Neutrophil (primary cell): ENCODE measurements around the gene LAMTOR4.

Source experiments
- H3K27ac ChIP-seq: fragments of 200-600 bp; sonication (generic); 2 replicates; pipeline ENCODE4 v1.5.1; 2016; ENCODE audit warnings: mild to moderate bottlenecking, moderate library complexity
- H3K27me3 ChIP-seq: fragments of 200-600 bp; sonication (generic); 2 replicates; pipeline ENCODE4 v1.6.0; 2016; ENCODE audit warnings: mild to moderate bottlenecking
- H3K36me3 ChIP-seq: fragments of 200-600 bp; sonication (generic); 2 replicates; pipeline ENCODE4 v1.5.1; 2017
- H3K4me1 ChIP-seq, 2 experiments: fragments of 200-600 bp in 1 of 2; sonication (generic) in 1 of 2; 1 replicate in 1 of 2; 2 replicates in 1 of 2; pipeline versions ENCODE4 v1.5.1 to v1.6.1; 2013 to 2016; ENCODE audit warnings: low read depth in 1 of 2, low read length in 1 of 2, mild to moderate bottlenecking in 1 of 2, moderate library complexity in 1 of 2; ENCODE audit not compliant: control insufficient read depth in 1 of 2, insufficient read depth in 1 of 2
- H3K4me3 ChIP-seq, 2 experiments: fragments of 200-600 bp in 1 of 2; sonication (generic) in 1 of 2; 1 replicate in 1 of 2; 2 replicates in 1 of 2; pipeline ENCODE4 v1.5.1; 2013 to 2016; ENCODE audit warnings: low read depth in 1 of 2, low read length in 1 of 2, mild to moderate bottlenecking in 1 of 2, moderate library complexity in 1 of 2
- H3K9me3 ChIP-seq: fragments of 200-600 bp; sonication (generic); 2 replicates; pipeline ENCODE4 v1.5.1; 2016
- TF ChIP-seq, protein P1 (sequence below): fragments of 200-600 bp; sonication (generic); IDR thresholded peaks from 2 replicates; pipeline ENCODE4 v1.5.1; 2016; ENCODE audit warnings: antibody characterized with exemption

Gene LAMTOR4

DNA sequence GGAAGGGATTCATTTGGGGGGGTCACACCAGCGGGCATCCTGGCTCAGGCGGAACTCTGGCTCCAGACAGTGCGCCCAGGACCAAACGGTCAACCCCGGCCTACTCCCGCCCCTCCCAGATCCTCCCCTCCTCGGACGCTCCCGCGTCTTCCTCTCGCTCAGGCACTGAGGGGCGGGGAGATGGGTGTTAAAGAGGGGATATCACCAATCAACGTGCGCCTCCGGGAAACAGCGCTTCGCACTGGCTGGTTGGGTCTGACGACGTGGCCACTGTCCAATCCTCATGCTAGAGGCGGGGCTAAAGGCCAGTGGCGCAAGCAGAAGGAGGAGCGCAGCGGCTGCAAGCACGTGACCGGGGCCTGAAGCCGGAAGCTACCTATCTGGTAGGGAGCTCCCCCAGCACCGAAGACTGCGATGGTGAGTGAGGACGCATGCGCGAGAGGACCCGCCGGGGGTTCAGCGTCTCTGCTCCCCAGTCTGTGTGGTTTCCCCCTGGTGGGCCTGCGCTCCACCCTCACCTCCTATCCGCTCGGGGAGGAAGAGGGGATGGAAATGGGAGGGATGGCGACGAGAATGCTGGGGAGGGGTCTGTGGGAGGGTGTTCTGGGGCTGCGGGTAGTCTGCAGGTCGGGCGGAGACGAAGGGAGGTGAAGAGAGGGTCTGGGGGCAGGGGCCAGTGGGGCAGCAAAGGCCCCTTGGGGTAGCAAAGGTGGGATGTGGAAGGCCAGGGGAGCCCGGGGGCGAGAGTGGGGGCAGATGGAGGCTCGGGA lies at the start of gene LAMTOR4:
TSS of gene LAMTOR4 (plus strand) at position 360 of the 770 bp plus-strand sequence. CDS start at position 415, 55 bp downstream.
- H3K4me3 ChIP-seq, result peak within 1 kb of the TSS; percentile 97 to 99
- no peaks in the 10 kb centered on the region for H3K27me3 ChIP-seq
- TF ChIP-seq, protein P1, sequence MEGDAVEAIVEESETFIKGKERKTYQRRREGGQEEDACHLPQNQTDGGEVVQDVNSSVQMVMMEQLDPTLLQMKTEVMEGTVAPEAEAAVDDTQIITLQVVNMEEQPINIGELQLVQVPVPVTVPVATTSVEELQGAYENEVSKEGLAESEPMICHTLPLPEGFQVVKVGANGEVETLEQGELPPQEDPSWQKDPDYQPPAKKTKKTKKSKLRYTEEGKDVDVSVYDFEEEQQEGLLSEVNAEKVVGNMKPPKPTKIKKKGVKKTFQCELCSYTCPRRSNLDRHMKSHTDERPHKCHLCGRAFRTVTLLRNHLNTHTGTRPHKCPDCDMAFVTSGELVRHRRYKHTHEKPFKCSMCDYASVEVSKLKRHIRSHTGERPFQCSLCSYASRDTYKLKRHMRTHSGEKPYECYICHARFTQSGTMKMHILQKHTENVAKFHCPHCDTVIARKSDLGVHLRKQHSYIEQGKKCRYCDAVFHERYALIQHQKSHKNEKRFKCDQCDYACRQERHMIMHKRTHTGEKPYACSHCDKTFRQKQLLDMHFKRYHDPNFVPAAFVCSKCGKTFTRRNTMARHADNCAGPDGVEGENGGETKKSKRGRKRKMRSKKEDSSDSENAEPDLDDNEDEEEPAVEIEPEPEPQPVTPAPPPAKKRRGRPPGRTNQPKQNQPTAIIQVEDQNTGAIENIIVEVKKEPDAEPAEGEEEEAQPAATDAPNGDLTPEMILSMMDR, result peak; percentile 38
- peaks cover 72 to 75% of the 10 kb centered on the region in 2 experiments for H3K4me1 ChIP-seq
- H3K36me3 ChIP-seq, result peaks cover 26% of the 10 kb centered on the region
- peak within 1 kb of the TSS; percentile 86 for H3K27ac ChIP-seq
- H3K9me3 ChIP-seq, result no peaks in the 10 kb centered on the region

DNA sequence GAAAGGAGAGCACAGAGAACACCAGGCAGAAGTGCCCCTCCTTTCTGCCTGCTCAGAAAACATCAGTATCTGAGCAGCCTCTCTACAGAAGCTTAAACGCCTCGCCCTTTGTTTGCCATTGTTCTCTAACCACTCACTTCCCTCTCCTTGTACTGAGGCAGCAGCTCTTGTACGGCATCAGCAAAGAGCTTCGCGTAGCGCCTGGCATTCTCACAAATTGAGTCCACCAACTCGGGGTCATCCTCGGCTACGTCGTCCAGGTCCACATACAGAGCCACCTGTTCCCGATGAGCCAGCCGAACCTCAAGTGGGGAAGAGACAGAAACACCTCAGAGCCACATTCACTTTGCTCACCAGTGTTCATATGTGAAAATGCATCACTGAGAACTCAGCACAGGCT lies 49.3 kb upstream of the LAMTOR4 start:
- Histone ChIP-seq H3K4me1 (peaks cover 12 to 18% of the 10 kb centered on the region in 2 experiments), H3K9me3 (no peaks in the 10 kb centered on the region), H3K4me3 (peak overlapping the region in 1 of 2 experiments; percentile 90), H3K27ac (peak overlapping the region; percentile 93), H3K36me3 (peaks cover 39% of the 10 kb centered on the region), H3K27me3 (no peaks in the 10 kb centered on the region)
- TF ChIP-seq, protein P1, result no peak

GRCh38 chr7:100100420-100101015 lies 48.2 kb upstream of the LAMTOR4 start:
- TF ChIP-seq, protein P1, result peak; percentile 47

GRCh38 chr7:100101016-100101862 lies 47.5 kb upstream of the LAMTOR4 start, which contains the start of the genes AP4M1 and MCM7:
AP4M1 (plus strand) TSS chr7:100101643; CDS start chr7:100101715, 72 bp downstream.
MCM7 (minus strand) TSS chr7:100101397; CDS start chr7:100101294, 103 bp downstream.
- H3K4me1 ChIP-seq, result peaks cover 12 to 18% of the 10 kb centered on the region in 2 experiments
- no peaks in the 10 kb centered on the region for H3K9me3 ChIP-seq
- peak within 1 kb of the TSS; percentile 93 for H3K27ac ChIP-seq
- H3K4me3 ChIP-seq, result peak within 1 kb of the TSS; percentile 90 to 96
- TF ChIP-seq, protein P1, result peak; percentile 47
- H3K36me3 ChIP-seq, result peaks cover 35% of the 10 kb centered on the region
- no peaks in the 10 kb centered on the region for H3K27me3 ChIP-seq

More at GRCh38 chr7:100100420-100101015, 48.2 kb upstream of the LAMTOR4 start:
- Histone ChIP-seq H3K36me3 (peaks cover 36% of the 10 kb centered on the region), H3K9me3 (no peaks in the 10 kb centered on the region), H3K27me3 (no peaks in the 10 kb centered on the region), H3K4me3 (peak overlapping the region; percentile 90 to 96), H3K4me1 (peaks cover 12 to 18% of the 10 kb centered on the region in 2 experiments), H3K27ac (peak overlapping the region; percentile 93)
